ENCODE results near the gene HK1.

Gene HK1

DNA sequence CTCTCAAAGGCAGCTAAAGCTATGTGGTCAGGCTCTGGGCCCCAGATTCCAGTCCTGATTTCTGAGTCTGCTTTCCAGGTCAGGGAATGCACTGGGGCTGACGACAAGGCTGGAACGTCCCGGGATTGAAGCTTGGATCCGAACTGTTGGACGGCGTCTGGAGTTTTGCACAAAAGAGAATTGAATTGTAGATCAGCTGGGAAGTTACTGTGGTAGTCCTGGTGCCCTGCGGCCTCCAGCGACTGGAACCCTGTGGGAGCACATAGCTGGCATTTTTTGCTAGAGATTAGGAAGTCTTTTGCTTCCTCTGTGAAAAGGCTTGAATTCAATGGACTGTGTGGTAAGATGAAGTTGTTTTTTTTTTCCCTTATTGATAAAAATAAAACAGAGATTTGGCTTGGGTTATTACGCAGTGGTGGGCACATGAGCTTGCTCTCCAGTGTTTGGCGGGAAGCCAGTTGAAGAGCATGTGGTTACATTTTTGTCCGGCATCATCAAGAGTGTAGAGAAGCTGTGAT is at the start of gene HK1:
HK1 (plus strand) TSS at position 51 of the 518 bp plus-strand sequence.
- no peak within 1 kb of the TSS for H3K4me3 Mint-ChIP-seq
- H3K9me3 Mint-ChIP-seq: no peaks in the 10 kb centered on the region
- no peak for ATAC-seq
- H3K4me1 Mint-ChIP-seq: peaks cover 26% of the 10 kb centered on the region
- H3K27ac Mint-ChIP-seq: peak within 1 kb of the TSS; percentile 30
- H3K36me3 Mint-ChIP-seq: no peaks in the 10 kb centered on the region
- no peaks in the 10 kb centered on the region for H3K27me3 Mint-ChIP-seq

DNA sequence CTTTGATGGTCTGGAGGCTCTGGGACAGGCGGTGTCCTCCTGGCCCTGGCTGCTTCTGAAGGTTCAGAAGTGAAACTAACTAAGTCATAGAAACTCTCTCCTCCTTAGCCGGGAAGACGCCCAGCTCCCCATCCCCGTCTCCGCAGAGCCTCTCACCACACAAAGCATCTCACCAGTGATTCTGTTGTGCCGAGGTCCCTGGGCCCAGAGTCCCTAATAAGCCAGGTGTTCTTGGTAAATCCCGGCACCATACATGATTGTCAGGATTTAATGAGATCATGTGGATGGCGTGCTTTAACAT is 48.7 kb upstream of the HK1 start:
- Mint-ChIP-seq H3K27ac (peak overlapping the region; percentile 92), H3K9me3 (no peaks in the 10 kb centered on the region), H3K27me3 (no peaks in the 10 kb centered on the region), H3K36me3 (no peaks in the 10 kb centered on the region), H3K4me1 (peaks cover 44% of the 10 kb centered on the region), H3K4me3 (peak overlapping the region; percentile 83)
- no peak for ATAC-seq

DNA sequence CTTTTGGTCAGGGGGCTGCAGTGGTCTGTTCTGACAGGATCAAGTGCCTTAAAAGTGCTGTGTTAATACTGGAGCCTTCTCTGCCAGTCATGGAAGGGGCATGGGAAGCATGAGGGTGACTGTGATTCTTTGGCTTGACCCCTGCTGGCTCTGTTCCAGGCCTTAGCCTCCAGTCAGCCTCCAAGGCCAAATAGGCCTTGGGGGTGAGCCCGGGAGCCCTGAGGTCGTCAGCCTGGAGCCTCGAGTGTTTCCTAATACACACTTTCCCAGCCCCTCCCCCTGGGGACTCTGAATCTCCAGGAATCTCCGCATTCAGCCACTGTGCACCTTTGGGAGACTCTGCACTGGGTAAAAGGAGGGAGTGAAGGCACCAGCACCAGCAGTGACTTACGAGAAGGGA is 48.2 kb upstream of the HK1 start:
- H3K4me1 Mint-ChIP-seq: peaks cover 38% of the 10 kb centered on the region
- ATAC-seq: no peak
- no peaks in the 10 kb centered on the region for H3K27me3 Mint-ChIP-seq
- peak overlapping the region; percentile 92 for H3K27ac Mint-ChIP-seq
- H3K36me3 Mint-ChIP-seq: no peaks in the 10 kb centered on the region
- H3K9me3 Mint-ChIP-seq: no peaks in the 10 kb centered on the region
- H3K4me3 Mint-ChIP-seq: no peak overlapping the region

DNA sequence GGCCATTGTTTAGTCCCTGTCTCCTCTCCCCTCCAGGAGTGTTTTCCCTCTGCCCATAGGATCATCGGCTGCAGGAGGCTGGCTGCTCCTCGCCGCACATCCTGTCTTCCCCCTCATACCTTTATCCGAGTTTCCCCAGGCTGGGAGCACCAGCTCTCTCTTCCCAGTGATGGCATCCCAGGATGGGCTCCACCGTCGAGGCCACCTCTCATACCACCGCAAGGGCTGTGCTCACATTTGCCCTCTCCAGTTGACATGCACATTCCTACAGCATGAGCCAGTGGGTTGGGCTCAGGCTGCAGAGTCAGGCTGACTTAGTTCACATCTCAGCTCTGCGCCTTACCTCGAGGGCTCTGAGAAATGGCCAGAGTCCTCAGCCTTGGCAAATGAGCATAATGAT is 46.0 kb upstream of the HK1 start:
- Mint-ChIP-seq H3K9me3 (no peaks in the 10 kb centered on the region), H3K36me3 (no peaks in the 10 kb centered on the region), H3K4me3 (no peak overlapping the region), H3K4me1 (peaks cover 29% of the 10 kb centered on the region), H3K27ac (peak overlapping the region; percentile 26), H3K27me3 (no peaks in the 10 kb centered on the region)
- ATAC-seq: no peak

DNA sequence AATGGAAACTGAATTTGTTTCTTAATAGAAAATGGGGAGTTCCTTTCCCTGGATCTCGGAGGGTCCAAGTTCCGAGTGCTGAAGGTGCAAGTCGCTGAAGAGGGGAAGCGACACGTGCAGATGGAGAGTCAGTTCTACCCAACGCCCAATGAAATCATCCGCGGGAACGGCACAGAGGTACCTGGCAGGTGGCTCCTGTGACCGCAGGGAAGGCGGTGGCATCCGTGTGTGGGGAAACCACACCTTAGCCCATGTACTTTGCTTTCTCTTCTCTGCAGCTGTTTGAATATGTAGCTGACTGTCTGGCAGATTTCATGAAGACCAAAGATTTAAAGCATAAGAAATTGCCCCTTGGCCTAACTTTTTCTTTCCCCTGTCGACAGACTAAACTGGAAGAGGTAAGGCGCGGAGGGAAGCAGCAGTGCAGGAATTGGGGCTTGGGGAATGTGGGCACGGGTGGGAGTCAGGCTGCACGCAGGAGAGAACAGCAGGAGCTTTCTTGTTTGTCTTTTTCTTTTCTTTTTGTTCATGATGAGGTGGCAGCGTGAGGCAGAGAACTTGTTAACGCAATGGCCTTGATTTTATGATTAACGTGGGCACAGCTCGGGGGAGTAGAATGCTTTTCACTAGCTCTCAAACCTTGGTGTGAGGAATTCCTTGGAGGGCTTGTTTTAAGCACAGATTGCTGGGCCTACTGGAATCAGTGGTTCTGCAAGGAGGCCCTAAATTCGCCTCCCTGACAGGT is 45.4 kb upstream of the HK1 start:
- H3K27ac Mint-ChIP-seq: peak overlapping the region; percentile 26
- H3K36me3 Mint-ChIP-seq: no peaks in the 10 kb centered on the region
- no peak for ATAC-seq
- no peaks in the 10 kb centered on the region for H3K9me3 Mint-ChIP-seq
- H3K27me3 Mint-ChIP-seq: no peaks in the 10 kb centered on the region
- peaks cover 23% of the 10 kb centered on the region for H3K4me1 Mint-ChIP-seq
- no peak overlapping the region for H3K4me3 Mint-ChIP-seq

DNA sequence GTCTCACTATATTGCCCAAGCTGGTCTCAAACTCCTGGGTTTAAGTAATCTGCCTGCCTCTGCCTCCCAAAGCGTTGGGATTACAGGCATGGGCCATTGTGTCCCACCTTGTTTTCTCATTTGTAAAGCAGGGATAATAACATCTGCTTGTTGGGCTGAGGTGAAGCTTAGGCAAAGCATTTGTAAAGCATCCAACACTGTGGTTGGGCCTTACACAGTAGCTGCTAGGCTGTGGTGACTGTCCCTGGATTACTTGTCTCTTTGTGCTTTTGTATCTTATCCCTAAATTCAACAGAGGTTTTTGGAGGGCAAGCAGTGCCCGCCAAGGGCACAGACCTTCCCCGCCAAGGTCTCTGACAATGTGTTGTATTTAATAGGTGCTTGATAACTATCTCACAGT is 43.8 kb upstream of the HK1 start:
- Mint-ChIP-seq H3K27me3 (no peaks in the 10 kb centered on the region), H3K9me3 (no peaks in the 10 kb centered on the region), H3K4me1 (peaks cover 7% of the 10 kb centered on the region), H3K27ac (no peak overlapping the region), H3K36me3 (no peaks in the 10 kb centered on the region), H3K4me3 (no peak overlapping the region)
- ATAC-seq: no peak

DNA sequence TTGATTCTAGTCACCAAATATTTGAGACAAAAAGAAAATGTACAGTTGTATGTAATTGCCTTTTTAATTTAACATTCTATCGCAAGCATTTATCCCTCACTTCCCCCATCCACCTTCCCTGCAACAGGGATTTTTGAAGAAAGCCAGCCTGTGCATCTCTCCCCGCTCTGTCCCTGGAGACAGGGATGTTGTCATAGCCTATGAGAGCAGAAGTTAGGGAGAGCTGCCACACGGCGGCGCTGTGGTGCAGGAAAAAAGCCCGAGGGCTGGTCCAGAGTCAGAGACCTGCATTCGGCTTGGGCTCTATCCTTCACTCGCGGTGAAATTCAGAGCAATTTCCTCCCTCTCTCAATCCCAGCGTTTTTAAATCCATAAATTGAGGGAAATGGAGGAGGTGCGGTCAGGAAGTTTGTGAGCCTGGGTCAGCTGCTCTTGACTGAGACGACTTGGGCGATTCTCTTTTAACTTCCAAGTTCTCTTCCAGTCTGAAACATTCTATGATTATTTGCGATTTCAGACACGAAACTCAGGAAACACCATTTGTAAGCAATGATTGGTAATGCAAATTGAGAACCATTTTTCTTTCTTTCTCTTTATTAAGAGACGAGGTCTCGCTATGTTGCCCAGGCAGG is 40.7 kb upstream of the HK1 start:
- Mint-ChIP-seq H3K36me3 (no peaks in the 10 kb centered on the region), H3K27ac (no peak overlapping the region), H3K4me1 (no peaks in the 10 kb centered on the region), H3K9me3 (no peaks in the 10 kb centered on the region), H3K4me3 (no peak overlapping the region), H3K27me3 (no peaks in the 10 kb centered on the region)
- peak; percentile 89 for ATAC-seq

DNA sequence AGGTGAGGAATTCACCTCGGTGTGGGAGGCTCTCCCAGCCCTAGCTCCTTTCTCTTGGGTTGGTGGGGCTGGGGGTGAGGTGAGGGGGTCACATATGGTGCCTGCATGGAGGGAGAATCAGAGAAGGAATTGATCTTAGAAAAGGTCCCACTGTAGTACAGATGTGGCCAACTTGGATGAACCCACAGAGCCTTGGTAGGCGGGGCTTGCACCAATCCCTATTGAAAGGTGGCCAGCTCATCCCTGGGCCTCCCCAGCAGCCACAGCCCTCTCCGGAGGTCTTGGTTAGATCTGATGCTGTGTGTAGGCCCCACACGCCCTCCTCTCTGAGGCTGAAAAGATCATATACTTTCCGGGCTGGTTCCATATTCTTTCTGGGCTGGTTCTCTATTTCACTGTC is 39.2 kb upstream of the HK1 start:
- Mint-ChIP-seq H3K9me3 (no peaks in the 10 kb centered on the region), H3K27me3 (no peaks in the 10 kb centered on the region), H3K4me3 (no peak overlapping the region), H3K4me1 (no peaks in the 10 kb centered on the region), H3K27ac (no peak overlapping the region), H3K36me3 (no peaks in the 10 kb centered on the region)
- no peak for ATAC-seq

DNA sequence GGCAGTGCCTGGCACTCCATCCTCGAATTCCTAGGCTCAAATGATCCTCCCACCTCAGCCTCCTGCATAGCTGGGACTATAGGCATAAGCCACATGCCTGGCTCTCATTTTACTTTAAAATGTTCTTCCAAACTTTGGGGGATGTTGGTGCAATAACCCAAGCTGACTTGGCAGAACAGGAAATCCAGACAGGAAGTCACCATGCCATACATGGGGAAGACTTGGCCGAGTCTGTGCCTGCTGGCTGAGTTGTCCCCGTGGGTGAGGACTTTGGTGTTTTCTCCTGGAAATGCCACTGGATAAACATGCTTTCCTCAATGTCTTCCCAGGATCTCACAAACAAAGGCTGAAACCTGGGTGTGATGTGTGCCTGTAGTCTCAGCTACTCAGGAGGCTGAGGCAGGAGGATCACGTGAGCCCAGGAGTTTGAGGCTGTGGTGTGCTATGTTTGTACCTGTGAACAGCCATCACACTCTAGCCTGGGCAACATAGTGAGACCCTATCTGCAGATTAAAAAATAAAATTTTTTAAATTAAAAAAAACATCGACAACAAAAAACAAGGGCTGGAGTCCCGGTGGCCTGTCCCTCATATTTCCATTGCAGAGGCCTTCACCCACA is 38.4 kb upstream of the HK1 start:
- H3K4me3 Mint-ChIP-seq: no peak overlapping the region
- no peak for ATAC-seq
- H3K9me3 Mint-ChIP-seq: no peaks in the 10 kb centered on the region
- H3K36me3 Mint-ChIP-seq: no peaks in the 10 kb centered on the region
- H3K4me1 Mint-ChIP-seq: no peaks in the 10 kb centered on the region
- no peak overlapping the region for H3K27ac Mint-ChIP-seq
- H3K27me3 Mint-ChIP-seq: no peaks in the 10 kb centered on the region

DNA sequence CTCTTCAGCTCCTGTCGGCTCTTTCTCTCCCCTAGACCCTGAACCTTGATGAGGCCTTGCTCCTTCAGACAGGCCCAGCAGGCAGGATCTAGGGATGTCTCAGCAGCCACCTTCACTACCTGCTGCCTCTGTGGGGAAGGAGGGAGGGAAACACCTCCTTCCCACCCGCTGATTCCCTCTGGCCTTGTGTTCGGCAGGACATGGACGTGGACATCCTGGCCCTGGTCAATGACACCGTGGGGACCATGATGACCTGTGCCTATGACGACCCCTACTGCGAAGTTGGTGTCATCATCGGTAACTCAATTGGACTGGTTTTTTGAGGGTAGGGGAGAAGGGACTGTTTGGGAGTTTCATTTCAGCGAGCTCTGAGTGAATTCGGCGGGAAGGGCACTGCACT is 37.8 kb upstream of the HK1 start:
- H3K27me3 Mint-ChIP-seq: no peaks in the 10 kb centered on the region
- H3K9me3 Mint-ChIP-seq: no peaks in the 10 kb centered on the region
- H3K4me1 Mint-ChIP-seq: no peaks in the 10 kb centered on the region
- no peaks in the 10 kb centered on the region for H3K36me3 Mint-ChIP-seq
- no peak overlapping the region for H3K4me3 Mint-ChIP-seq
- H3K27ac Mint-ChIP-seq: no peak overlapping the region
- no peak for ATAC-seq

DNA sequence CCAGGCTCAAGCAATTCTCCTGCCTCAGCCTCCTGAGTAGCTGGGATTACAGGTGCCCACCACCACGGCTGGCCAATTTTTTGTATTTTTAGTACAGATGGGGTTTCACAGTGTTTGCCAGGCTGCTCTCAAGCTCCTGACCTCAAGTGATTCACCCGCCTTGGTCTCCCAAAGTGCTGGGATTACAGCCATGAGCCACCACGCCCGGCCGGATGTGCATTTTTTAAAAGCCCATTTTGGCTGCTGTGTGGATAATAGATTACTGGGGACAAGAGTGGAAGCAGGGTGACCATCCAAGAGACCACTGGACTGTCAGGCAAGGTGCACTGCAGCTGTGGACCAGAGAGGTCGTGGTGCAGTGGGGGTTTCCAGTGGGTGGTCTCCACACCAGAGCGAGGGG is 36.7 kb upstream of the HK1 start:
- Mint-ChIP-seq H3K4me1 (no peaks in the 10 kb centered on the region), H3K4me3 (no peak overlapping the region), H3K27ac (no peak overlapping the region), H3K9me3 (no peaks in the 10 kb centered on the region), H3K36me3 (no peaks in the 10 kb centered on the region), H3K27me3 (no peaks in the 10 kb centered on the region)
- no peak for ATAC-seq

DNA sequence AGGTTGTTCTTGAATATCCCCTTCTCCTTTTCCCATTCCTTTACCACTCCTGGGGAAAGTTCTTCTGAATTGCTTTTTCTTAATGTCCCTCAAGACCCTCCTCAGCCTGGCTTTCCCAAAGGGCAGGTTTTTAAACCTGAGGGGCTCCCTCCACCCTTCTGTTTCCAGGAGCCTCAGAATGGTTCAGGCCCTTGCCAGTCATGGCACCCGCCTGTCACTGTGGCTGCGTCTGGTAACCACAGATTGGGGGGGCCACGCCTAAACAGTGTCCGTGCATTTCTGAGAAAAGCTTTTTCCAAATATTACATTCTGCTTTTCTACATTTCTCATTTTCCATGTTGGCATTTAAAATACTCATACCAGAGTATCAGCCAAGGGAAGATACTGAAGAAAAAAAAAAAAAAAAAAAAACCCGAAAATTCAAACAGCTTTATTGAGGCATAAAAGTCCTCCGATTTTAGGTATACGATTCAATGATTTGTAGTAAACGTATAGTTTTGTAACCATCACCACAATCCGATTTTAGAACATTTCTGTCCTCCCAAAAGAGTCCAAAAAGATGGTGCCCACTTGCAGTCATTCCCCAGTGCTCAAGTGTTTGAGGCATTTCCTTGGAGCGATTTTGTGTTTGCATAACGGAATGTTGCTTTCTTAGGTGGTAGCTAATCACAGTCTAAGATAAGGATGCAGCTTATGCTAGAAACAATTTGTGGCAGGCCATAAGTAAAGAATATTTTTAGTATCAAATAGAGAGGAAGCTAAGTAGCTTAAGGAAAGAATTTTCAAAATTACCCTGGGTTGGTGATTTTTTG is 36.0 kb upstream of the HK1 start:
- no peak overlapping the region for H3K27ac Mint-ChIP-seq
- H3K9me3 Mint-ChIP-seq: no peaks in the 10 kb centered on the region

DNA sequence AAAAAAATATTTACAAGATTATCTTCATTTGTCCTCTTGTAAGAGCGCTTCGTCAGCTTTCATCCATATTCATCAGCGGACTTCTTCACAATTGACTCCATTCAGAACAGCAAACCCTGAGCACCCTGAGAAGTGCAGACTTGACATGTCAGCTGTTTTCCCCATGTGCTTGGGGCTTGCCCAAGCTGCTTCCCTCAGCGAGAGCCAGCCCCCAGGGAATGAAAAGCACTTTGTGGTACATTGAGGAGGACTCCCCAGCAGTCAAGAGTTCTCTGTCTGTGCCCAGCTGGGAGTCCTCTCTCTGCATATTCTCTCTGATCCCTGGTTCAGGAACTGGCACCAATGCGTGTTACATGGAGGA is 35.5 kb upstream of the HK1 start:
- Mint-ChIP-seq H3K4me3 (no peak overlapping the region), H3K4me1 (no peaks in the 10 kb centered on the region), H3K36me3 (no peaks in the 10 kb centered on the region), H3K9me3 (no peaks in the 10 kb centered on the region), H3K27me3 (no peaks in the 10 kb centered on the region), H3K27ac (no peak overlapping the region)
- ATAC-seq: no peak

More for the DNA sequence above, 36.0 kb upstream of the HK1 start:
- Mint-ChIP-seq H3K4me3 (no peak overlapping the region), H3K36me3 (no peaks in the 10 kb centered on the region), H3K4me1 (no peaks in the 10 kb centered on the region), H3K27me3 (no peaks in the 10 kb centered on the region)
- ATAC-seq: no peak

DNA sequence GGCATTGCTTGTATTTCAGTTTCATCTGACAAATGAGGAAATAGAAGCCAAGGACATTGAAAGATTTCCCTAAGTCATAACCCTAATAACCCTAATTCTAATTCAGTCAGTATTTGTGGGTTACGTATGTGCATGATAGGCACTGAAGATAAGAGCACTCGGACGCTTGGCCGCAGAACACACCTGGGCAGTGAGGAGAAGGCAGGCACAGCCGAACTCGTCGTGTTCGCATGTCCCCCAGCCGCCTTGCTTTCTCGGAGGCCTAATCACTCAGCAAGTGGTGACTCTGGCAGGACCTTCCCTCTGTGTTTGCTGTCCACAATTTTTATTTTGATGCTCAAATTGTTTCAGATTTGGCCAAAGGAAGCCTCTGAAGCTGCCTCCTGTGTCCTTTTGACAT is 34.5 kb upstream of the HK1 start:
- no peak for ATAC-seq
- H3K27me3 Mint-ChIP-seq: no peaks in the 10 kb centered on the region
- H3K4me3 Mint-ChIP-seq: no peak overlapping the region
- H3K9me3 Mint-ChIP-seq: no peaks in the 10 kb centered on the region
- H3K4me1 Mint-ChIP-seq: no peaks in the 10 kb centered on the region
- H3K27ac Mint-ChIP-seq: no peak overlapping the region
- H3K36me3 Mint-ChIP-seq: no peaks in the 10 kb centered on the region

DNA sequence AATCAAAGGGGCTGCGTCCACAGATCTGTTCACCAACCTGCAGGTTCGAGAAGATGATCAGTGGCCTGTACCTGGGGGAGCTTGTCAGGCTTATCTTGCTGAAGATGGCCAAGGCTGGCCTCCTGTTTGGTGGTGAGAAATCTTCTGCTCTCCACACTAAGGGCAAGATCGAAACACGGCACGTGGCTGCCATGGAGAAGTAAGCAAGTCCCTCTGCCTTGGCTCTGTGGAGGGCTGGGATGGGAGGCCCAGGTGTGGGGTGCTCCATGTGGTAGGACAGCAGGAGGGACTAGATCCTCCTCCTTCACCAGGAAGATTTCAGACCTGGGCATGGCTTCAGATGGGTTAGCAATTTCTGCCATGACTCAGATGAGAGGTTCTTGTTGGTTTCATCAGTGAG is 32.3 kb upstream of the HK1 start:
- Mint-ChIP-seq H3K27ac (no peak overlapping the region), H3K27me3 (no peaks in the 10 kb centered on the region), H3K4me1 (no peaks in the 10 kb centered on the region), H3K4me3 (no peak overlapping the region), H3K9me3 (no peaks in the 10 kb centered on the region), H3K36me3 (no peaks in the 10 kb centered on the region)
- ATAC-seq: no peak

All from stimulated activated memory B cell treated with anti-CD40 and anti-IgM and Interleukin-4, amounts not matched to agents 10 μg/mL and 1 μg/mL and 100 μg/mL, for 72 hours (primary cell).